Endometrial microvascular endothelial cells (primary cell): ENCODE results near the gene OR1F1. TPM values are rescaled to one million over a fixed set of nuclear protein-coding genes. Genes with fewer than 3 reads are reported as not detected.
"Not testable (repeated sequence)": the region's sequence is repeated elsewhere in the genome, so short reads cannot be mapped to it uniquely, and the experiment has no call there.

ENCODE experiments used
- in situ Hi-C: cut with HindIII; loops from 2 replicates; pipeline ENCODE4 v1.10.0; 2017; ENCODE audit warnings: low sequenced_read_pairs, low pct_unique_long_range_greater_than_20kb; ENCODE audit errors: inconsistent ontology term
- total RNA-seq: library from RNA; depleted of rRNA; stranded (reverse); fragments of >200 nt; gene quantifications from one replicate; pipeline ENCODE4 v1.2.3, GENCODE V29; 2015; ENCODE audit errors: inconsistent ontology term

Gene OR1F1
- total RNA-seq, 1 donor from 2014 or later, result not detected

DNA sequence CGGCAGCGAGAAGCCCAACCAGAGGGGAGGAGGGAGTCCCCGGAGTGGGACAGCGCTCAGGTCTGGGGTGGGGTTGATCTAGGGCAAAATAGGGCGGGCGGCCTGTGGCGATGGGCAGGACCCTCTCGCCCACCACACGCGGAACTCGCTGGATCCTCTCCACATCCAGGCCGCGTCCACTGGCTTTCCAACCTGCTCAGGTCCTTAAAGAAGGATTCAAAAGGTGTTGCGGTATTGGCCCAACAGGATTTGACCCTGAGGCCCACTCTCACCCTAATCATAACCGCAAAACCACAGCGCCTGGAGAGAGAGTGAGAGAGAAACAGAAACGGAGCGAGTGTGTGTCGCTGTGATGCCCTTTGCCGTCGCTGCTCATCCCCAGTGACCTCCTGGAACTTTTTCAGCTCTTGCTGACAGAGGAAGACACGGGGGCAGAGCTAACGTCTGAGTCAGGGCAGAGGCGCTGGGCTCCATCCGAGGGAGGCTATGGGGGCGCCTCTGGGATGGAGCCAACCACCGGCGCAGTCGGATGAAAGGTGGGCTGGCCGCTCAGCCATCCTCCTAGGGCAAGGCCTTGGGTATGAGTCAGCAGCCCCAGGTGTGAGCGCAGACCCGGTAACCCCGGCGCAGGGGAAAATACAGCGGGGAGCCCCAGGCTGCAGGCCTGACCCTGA is 16.7 kb upstream of the OR1F1 start:
- in situ Hi-C loops, result no loop called here

DNA sequence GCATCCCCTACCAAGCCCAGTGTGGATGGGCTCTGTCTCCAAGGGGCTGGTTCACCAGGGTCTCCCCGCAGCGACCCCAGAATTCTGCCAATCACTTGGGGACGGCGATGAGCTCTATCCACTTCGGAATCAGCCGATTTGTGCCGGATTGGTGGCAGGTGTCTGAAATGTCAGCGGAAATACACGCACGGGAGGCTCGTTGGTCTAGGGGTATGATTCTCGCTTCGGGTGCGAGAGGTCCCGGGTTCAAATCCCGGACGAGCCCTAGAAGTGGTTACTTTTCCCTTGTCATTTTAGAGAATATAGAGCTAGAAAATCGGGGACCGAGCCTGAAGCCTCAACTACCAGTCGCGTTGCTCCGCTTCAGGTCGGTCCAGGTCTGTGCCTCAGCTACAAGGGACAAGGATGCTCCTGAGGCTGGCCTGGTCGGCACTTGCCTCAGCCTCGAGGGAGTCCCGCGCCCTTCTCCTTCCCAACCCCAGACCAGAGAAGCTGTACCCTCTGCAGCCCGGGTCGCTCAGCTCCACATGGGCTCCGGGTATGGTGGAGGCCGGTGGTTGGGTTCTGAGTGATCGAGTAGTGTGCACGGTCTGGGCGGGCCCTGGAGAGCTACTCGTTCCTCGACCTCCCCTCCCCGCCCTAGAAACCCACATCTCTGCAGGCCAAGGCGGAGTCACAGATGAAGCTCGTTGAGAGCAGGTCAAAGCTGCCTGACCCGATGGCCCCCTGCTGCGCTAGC is 16.0 kb upstream of the OR1F1 start:
- in situ Hi-C loops, result no loop called here

DNA sequence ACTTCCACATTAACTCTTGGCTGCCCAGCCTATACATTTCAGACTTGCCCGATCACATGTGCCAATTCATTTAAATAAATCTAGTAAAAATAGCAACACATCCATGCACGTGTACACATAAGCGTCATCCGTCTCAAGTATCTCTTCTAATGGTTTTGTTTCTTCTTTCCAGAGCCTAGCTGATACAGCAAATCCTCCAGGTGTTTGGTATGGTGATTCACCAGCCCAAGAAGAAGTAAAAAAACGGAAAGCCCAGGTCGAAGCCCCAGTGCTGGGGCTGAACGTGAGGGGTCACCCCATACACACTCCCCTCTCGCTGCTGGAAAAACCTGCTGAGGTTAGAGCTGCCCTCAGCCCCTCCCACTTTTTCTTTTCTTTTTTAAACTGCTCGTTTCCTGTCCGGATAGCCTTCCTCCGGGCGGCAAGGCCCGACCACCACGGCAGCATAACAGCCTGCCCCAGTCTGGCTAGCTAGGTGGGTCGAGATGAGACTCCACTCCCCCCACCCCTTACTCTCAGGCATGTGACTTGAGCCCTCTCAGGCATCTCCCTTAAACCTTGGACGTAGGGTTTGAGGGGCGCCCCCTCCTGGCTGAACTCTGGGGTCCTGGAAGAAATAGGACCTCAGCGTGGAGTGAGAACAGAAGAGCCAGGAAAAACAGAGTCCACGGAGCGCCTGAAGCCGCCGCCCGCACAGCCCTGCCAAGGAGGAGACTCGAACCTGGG is 13.9 kb upstream of the OR1F1 start:
- in situ Hi-C loops, result no loop called here

DNA sequence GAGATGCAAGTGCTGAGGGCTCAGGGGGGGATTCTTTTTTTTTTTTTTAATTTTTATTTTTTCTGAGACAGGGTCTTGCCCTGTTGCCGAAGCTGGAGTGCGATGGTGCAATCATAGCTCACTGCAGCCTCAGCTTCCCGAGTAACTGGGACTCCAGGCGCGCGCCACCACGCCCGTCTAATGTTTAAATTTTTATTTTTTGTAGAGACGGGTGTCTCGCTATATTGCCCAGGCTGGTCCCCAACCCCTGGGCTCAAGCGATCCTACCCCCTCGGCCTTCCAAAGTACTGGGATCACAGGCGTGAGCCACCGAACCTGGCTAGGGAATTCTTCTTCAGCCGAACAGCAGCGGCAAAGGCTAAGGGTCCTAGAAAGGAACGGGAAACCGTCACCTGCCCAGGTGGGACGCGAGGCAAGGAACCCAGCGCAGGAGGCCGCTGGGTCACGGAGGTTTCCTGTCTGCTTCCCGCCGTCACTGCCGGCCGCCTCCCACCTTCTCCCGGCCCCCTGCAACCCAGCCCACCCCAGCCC is 13.3 kb upstream of the OR1F1 start:
- in situ Hi-C loops, result no loop called here

DNA sequence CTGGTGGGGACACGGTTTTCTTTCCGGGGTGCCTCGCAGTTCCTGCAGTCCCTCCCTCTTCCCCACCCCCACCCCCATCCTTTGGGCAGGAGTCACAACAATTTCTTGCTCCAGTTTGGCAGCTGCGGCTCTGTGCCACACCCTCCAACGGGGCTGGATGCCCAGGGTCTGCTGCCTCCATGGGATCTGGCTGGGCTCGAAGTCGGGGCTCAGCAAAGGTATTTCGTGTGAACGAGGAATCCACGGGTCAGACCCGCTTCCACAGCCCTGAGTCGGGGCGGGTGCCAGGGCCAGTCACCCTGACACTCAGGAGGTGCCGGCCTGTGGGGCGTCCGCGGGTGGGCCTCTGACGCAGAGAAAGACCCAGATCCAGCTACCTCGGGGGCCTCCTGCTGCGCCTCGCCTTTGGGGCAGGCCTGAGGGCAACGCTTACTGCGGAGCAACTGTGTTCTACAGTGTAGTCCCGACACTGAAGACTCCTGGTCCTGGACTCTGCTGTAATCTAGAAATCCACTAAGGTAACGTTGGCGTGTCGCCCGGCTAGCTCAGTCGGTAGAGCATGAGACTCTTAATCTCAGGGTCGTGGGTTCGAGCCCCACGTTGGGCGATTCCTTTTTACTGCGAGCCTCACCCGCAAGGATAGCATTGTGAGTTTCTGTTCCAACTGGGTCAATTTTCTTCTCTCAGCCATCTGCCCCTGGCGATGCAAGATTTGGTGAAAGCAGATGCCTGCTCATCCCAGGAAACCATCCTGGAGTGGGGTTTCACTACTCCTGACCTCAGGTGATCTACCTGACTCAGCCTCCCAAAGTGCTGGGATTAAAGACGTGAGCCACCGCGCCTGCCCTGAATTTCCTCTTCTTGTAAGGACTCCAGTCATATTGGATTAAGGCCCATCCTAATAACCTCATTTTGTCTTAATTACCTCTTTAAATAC is 12.6 kb upstream of the OR1F1 start:
- in situ Hi-C loops, result no loop called here

DNA sequence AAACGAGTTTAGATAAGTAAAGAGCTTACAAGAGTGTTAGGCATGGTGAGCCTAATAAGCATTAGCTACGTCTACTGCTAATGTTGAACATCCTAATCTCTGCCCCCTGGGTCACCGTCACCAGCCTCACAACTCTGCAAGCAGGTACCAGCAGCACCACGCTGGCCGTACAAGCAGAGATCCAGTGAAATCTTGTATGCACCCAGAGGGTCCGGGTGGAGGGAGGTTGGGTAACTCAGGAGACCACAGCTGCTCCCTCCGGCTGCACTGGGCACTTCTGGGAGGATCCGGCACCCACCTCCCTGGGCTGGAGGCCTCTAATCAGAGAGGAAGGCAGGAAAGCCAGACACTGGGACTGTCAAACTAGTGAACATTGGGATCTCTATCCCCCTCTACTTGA is 8.4 kb upstream of the OR1F1 start:
- in situ Hi-C loops, result no loop called here

DNA sequence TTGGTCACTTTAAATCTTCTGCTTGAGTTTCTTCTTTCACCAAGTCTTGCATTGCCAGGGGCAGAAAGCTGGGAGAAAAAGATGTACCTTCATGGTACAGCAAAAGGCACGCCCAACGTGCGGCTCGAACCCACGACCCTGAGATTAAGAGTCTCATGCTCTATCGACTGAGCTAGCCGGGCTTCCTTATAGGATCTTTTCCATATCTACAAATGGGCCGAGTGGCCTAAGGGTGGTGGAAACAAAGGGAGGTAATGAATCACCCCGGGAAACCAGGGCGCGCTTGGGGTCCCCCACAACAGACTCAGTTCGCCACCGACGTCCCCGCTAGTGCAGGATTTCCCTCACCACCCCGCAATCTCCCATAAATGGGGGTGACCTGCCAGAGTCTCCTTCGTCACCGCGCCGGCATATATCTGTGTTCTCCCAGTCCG is 7.5 kb upstream of the OR1F1 start:
- in situ Hi-C loops, result no loop called here

DNA sequence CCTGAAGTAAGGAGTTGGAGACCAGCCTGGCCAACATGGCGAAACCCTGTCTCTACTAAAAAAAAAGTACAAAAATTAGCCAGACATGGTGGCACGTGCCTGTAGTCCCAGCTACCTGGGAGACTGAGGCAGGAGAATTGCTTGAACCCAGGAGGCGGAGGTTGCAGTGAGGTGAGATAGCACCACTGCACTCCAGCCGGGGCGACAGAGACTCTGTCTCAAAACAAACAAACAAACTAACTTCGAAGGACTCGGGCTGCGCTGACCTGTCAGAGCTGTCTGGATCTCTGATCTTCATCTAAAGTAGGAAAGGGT is 5.8 kb upstream of the OR1F1 start:
- in situ Hi-C loops, result not testable (repeated sequence)

DNA sequence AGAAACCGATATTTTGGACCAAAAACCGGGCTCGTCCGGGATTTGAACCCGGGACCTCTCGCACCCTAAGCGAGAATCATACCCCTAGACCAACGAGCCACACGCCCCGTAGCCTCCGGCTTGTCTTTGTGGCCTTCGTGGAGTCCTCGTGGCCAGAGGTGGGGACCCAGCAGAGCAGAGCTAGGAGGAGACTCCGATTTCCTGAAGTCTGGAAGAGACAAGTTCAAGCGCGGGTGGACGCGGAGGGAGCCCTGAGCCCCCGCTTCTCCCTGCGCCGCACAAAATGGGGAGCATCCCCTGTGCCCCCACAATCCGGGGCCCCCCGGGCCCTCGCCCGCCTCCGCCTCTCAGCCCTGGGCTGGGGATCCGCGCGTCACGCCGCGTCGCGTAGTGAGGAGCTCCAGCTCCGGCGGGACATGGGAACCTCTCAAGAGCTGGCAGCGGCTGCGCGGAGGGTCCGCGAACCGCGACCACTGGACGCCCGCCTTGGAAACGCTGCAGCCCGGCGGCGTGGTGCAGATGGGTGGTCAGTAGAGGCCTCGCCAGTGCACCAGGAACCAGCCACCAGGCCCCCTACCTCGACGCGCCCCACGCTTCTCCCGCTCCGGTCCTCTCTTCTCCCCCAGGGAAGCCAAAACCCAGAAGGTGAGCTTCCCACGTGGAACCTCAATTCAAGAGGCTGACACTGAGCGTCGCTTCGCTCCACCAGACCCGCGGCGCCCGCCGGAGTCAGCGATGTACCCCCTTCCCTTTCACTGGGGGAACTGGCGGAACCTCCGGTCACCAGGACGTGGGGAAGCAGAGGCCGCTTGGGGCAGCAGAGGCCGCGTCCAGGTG is 5.2 kb upstream of the OR1F1 start:
- in situ Hi-C loops, result no loop called here

DNA sequence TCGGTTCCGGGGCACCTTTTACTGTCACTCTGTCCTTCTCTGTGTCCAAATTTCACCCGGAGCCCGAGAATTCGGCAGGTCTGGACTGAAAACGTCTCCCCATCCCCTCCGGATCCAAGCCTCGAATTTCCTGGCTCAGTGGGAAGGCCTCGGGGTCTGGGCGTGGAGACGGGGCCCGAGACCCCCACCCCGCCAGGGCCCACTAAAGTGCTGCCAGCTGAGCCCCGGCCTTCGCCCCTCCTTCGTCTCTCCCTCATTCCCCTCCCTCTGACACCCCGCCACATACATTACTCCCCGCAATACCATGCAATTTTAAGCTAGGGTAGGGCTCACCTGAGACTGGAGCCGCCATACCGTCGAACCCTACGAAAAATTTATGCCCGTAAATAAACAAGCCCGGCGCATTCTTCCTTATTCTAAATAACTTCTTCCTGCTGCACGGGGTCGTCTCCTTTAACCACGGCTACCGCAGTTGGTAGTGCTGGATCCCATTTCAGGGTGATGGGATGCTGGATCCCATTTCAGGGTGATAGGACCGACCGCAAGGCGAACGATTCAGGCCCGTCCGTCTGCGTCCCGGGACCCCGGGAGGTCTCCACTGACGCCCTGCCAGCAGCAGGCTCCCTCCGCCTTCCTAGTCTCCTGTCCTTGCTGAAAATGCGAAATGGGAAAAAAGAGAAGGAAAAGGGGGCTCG is 4.4 kb upstream of the OR1F1 start:
- in situ Hi-C loops, result no loop called here

DNA sequence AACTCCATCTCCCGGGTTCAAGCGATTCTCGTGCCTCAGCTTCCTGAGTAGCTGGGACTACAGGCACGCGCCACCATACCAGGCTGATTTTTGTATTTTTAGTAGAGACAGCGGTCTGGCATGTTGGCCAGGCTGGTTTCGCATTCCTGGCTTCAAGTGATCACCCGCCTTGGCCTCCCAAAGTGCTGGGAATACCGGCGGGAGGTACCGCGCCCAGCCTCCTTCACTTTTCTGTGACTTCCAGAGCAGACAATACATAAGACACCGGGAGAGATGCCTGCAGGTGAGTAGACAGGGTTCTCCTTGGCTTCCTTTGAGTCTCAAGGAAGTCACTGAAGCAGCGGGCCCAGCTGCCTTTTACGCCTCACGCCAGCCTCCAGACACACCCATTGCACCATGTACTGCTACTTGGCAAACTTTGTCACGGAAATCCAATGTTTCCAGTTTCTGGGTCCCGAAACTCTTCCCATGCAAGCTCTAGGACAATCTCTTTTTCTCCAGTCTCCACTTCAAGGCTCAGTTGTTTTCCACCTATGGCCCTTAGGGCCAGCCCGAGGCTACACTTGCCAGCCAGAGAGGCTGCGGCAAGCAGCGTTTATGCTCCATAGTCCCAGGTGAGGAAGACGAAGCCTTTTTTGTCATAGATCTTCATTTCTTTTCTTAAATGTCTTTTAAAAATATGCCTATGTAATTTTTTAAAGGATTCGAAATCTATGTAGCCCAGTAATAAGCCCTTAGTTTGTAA is 886 bp upstream of the OR1F1 start:
- in situ Hi-C loops, result no loop called here

DNA sequence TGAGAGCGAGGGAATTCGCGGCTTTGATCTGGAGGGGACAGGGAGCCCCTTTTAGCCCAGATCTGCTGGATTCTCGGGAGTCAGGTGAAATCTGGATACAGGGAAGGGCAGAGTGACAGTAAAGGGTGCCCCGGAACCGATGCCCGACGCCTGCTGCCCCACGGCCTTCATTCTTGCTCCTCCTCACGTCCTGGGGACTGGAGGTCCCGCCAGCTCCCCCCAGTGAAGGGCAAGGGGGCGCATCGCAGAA is 596 bp downstream of the OR1F1 start:
- in situ Hi-C loops, result no loop called here

DNA sequence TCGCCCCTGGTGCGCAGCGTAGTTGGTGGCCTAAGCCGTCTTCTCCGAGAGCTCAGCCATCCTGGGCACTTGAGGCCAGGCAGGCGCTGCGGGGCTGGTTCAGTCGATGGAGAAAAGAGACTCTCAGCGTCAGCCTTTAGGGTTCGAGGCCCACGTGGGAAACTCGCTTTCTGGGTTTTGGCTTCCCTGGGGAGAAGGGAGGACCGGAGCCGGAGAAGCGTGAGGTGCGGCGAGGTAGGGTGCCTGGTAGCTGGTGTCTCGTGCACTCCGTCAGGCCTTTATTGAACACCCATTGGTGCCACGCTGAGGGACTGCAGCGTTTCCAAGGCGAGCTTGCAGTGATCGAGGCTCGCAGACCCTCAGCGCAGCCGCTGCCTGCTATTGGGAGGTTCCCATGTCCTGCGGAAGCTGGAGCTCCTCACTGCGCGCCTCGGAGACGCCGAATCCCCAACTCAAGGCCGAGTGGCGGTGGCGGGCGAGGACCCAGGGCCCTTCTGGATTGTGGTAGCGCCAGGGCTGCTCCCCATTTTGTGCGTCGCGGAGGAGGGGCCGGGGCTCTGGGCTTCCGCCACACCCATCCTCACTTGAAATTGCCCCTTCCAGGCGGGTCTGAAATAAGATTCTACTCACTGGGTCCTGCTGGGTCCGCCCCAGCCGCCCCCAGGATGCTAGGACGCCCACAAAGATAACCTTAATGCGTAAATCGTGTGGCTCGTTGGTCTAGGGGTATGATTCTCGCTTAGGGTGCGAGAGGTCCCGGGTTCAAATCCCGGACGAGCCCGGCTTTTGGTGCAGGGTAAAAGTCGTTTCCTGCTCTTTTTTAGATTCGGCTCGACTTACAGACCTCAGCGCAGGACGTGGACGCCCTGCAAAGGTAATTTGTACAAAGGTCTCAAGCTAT is 1.2 kb downstream of the OR1F1 start:
- in situ Hi-C loops, result no loop called here

DNA sequence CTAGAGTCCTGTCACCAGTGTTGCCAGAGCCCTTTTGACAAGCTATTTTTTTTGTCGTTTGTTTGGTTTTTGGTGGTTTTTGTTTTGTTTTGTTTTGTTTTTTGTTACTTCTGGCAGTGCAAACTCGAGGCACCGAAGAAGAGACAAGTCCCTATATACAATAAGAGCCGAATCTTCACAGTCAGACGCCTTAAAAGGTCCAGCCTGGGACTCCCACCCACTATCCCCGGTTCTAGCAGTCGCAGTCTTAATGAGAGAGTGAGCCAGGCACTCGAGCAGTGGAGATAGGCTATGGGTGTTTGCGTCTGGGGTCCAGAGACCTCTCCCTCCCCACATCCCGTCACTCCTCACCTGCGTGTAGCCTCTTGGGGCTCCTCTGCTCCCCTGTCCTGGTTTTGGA is 1.9 kb downstream of the OR1F1 start:
- in situ Hi-C loops, result no loop called here

DNA sequence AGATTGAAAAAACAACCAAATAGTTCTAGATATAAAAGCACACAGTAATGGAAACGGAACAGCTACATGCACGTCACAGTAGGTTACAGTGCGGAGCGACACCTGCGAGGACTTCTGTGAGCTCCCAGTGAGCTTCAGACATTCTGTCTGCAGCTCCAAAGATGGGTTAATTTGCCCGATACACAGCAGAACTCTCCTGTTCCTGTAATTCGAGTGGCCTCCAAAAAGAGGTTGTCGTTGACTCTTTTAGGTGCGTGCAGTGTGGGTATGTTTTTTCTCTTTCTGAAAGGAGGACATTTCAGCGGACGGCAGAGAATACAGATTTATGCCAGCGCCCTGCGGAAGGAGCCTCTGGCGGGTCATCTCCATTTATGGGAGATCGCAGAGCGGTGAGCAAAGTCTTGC is 2.9 kb downstream of the OR1F1 start:
- in situ Hi-C loops, result no loop called here

DNA sequence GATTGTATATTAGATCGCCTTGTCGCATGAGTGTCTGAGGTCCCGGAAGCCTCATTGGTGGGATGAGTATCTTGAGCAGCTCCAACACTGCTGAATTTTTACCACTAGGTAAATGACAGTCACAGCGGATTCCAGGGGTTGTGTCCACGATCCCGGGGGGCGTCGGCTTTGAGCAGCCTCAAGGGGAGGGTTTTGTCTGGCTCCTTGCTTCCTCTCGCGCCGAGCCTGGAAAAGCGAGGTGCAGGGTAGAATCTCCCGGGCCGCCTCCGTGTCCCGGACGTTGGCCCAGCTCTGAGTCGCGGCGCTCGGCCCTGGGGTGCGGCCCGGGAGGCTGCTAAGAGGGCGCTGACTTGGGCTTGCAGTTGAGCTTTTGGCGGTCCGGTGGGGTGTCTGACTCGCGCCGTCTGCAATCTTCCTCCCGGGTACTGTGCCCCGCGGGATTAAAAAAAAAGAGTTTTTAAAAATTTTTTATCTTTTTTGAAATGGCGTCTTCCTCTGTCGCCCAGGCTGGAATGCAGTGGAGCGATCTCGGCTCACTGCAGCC is 4.5 kb downstream of the OR1F1 start:
- in situ Hi-C loops, result no loop called here
